ENCODE data around the gene ALKBH5. TPM values are rescaled to one million over a fixed set of nuclear protein-coding genes. Genes with fewer than 3 reads are reported as not detected.

ALKBH5 gene
- total RNA-seq = 100 to 1,000 TPM in 2 of 4 donors, 10 to 100 TPM in 2; 66.5 to 136 (median 98.5) TPM

DNA sequence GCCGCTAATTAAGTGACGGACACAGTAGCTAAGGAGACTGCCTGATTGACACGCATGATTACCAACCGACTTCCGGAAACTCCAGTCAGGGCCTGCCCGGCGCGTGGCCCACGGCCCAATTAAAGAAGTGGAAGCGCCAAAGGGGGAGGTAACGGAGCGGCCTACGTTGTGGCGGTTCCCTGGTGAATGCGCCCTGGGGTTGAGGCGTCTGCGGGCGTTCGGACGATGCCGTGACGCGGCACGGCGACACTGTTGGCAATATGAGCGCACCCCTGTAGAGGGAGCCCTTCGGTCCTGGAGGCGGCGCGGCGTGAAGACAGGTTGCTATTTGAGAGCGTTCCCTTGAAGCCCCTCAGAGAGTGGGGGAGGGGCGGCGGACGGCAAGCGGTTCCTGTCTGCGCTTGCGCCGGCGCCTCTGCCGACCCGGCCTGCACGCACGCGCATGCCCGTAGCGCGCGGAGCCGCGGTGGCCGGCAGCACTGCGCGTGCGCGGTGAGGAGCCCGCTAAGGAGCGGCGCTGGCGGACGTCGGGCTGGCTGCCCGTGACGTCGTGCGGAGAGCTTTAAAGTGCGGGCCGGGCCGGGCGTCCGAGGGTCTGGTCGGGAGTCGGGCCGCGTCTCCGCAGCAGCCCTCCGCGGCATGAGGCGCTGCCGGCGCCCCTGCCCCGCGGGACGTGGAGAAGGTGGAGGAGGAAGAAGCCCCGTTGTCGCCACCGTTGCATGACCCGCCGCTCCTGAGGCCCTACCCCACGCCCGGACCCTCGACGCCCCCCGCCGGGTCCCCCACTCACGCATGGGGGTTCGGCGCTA is at the start of gene ALKBH5:
Gene ALKBH5 (plus strand): TSS at position 495 of the 809 bp plus-strand sequence. CDS start 416 bp downstream, outside the sequence.
- intact Hi-C loops (cut with DNase I; ENCODE audit: low total_unique reads) = no loop called here
- peaks cover 7 to 20% of the 10 kb centered on the region in 2 donors for H3K4me1 ChIP-seq
- peak; percentile 97 to 99 for DNase-seq

GRCh38 chr17:18136357-18136756 is 47.3 kb upstream of the ALKBH5 start:
- intact Hi-C loops (cut with DNase I; ENCODE audit: low total_unique reads) = no loop called here
- Histone ChIP-seq H3K27me3 (no peaks in the 10 kb centered on the region), H3K27ac (no peak overlapping the region), H3K36me3 (no peaks in the 10 kb centered on the region), H3K4me3 (no peak overlapping the region), H3K9me3 (no peaks in the 10 kb centered on the region), H3K4me1 (no peaks in the 10 kb centered on the region)
- TF ChIP-seq POLR2A (IDR thresholded peaks at IDR 0.05) (no peak), CTCF (IDR thresholded peaks at IDR 0.05) (no peak)
- DNase-seq = no peak

More for the DNA sequence above, at the start of gene ALKBH5:
- H3K27ac ChIP-seq = peak within 1 kb of the TSS; percentile 93 to 96
- peak in 2 of 4 experiments; percentile 28 to 39 for TF ChIP-seq CTCF (IDR thresholded peaks at IDR 0.05)
- peak; percentile 91 to 99 for TF ChIP-seq POLR2A (IDR thresholded peaks at IDR 0.05)
- H3K9me3 ChIP-seq = no peaks in the 10 kb centered on the region
- no peaks in the 10 kb centered on the region for H3K36me3 ChIP-seq
- H3K27me3 ChIP-seq = no peaks in the 10 kb centered on the region
- peak within 1 kb of the TSS; percentile 90 to 92 for H3K4me3 ChIP-seq

- intact Hi-C loops (cut with DNase I; ENCODE audit: low total_unique reads) = no loop called here
- Histone ChIP-seq H3K36me3 (no peaks in the 10 kb centered on the region), H3K27me3 (no peaks in the 10 kb centered on the region), H3K9me3 (no peaks in the 10 kb centered on the region), H3K4me3 (no peak overlapping the region), H3K4me1 (no peaks in the 10 kb centered on the region), H3K27ac (no peak overlapping the region)
- TF ChIP-seq POLR2A (IDR thresholded peaks at IDR 0.05) (no peak), CTCF (IDR thresholded peaks at IDR 0.05) (no peak)
- DNase-seq = no peak
These were observed 45.4 kb upstream of the ALKBH5 start for GRCh38 chr17:18138065-18138749.

- no peak for DNase-seq
- TF ChIP-seq POLR2A (IDR thresholded peaks at IDR 0.05) (no peak), CTCF (IDR thresholded peaks at IDR 0.05) (no peak)
- Histone ChIP-seq H3K27me3 (no peaks in the 10 kb centered on the region), H3K4me1 (no peaks in the 10 kb centered on the region), H3K27ac (no peak overlapping the region), H3K9me3 (no peaks in the 10 kb centered on the region), H3K36me3 (no peaks in the 10 kb centered on the region), H3K4me3 (no peak overlapping the region)
- intact Hi-C loops (cut with DNase I; ENCODE audit: low total_unique reads) = no loop called here
These were observed 44.5 kb upstream of the ALKBH5 start for GRCh38 chr17:18139092-18139491.

- Histone ChIP-seq H3K4me1 (no peaks in the 10 kb centered on the region), H3K27me3 (no peaks in the 10 kb centered on the region), H3K27ac (no peak overlapping the region), H3K9me3 (no peaks in the 10 kb centered on the region), H3K36me3 (no peaks in the 10 kb centered on the region), H3K4me3 (no peak overlapping the region)
- TF ChIP-seq POLR2A (IDR thresholded peaks at IDR 0.05) (no peak), CTCF (IDR thresholded peaks at IDR 0.05) (no peak)
- intact Hi-C loops (cut with DNase I; ENCODE audit: low total_unique reads) = no loop called here
- no peak for DNase-seq
These were observed 44.1 kb upstream of the ALKBH5 start for GRCh38 chr17:18139498-18139897.
